ENCODE measurements around the gene ADGRA1.

The ADGRA1 gene, protein sequence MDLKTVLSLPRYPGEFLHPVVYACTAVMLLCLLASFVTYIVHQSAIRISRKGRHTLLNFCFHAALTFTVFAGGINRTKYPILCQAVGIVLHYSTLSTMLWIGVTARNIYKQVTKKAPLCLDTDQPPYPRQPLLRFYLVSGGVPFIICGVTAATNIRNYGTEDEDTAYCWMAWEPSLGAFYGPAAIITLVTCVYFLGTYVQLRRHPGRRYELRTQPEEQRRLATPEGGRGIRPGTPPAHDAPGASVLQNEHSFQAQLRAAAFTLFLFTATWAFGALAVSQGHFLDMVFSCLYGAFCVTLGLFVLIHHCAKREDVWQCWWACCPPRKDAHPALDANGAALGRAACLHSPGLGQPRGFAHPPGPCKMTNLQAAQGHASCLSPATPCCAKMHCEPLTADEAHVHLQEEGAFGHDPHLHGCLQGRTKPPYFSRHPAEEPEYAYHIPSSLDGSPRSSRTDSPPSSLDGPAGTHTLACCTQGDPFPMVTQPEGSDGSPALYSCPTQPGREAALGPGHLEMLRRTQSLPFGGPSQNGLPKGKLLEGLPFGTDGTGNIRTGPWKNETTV

DNA sequence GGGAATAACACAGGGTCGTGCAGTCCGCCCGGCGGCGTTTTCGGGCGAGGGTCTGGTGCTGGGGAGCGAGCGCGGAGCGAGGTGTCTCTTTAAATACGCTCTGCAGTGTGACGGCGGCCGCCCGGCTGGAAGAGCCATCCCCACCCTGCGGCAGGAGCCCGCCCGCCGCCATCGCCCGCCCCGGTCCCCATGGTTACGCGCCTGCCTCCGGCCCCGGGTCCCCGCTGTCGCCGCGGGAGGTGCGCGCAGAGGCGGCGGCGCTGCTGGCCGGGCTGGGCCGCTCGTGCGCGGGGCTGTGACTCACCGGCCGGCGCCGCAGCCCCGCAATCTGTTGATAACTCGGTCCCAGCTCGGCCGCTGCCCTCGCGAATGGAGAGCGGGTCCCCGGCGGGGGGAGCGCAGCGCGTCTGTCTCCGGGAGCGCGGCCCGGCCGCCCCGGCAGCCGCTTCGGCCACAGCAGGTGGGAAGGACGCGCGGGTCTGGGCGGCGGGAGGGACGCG is at the start of gene ADGRA1:
TSS of gene ADGRA1 (plus strand) at position 246 of the 500 bp plus-strand sequence. CDS start 986 bp downstream, outside the sequence.
- Histone ChIP-seq H3K27me3 (replicated peaks; ENCODE audit: insufficient read depth, low read length) (peaks cover 23% of the 10 kb centered on the region), H3K9me3 (replicated peaks; ENCODE audit: insufficient read depth, low read length) (no peaks in the 10 kb centered on the region), H3K9me2 (replicated peaks; ENCODE audit: insufficient read depth, low read length) (no peaks in the 10 kb centered on the region), H3K4me1 (ENCODE audit: low read length) (no peaks in the 10 kb centered on the region), H3K4me2 (ENCODE audit: low read depth, low read length) (no peak within 1 kb of the TSS), H3K79me2 (ENCODE audit: low read length) (no peaks in the 10 kb centered on the region), H3K36me3 (replicated peaks; ENCODE audit: insufficient read depth, low read length) (no peaks in the 10 kb centered on the region), H2AFZ (ENCODE audit: low read length) (no peak within 1 kb of the TSS), H3K27ac (ENCODE audit: low read length) (no peak within 1 kb of the TSS), H3K4me3 (ENCODE audit: low read length) (no peak within 1 kb of the TSS), H3K9ac (ENCODE audit: low read length) (no peak within 1 kb of the TSS), H4K20me1 (ENCODE audit: insufficient read depth, low read length) (no peaks in the 10 kb centered on the region), H3F3A (ENCODE audit: insufficient read depth, low read length) (no peaks in the 10 kb centered on the region)
- TF ChIP-seq EZH2phosphoT487 (IDR thresholded peaks at IDR 0.05; ENCODE audit: low read length) (no peak), EZH2 (optimal IDR thresholded peaks at IDR 0.05; ENCODE audit: low read depth, low read length) (no peak)
- TF ChIP-seq, protein P1, sequence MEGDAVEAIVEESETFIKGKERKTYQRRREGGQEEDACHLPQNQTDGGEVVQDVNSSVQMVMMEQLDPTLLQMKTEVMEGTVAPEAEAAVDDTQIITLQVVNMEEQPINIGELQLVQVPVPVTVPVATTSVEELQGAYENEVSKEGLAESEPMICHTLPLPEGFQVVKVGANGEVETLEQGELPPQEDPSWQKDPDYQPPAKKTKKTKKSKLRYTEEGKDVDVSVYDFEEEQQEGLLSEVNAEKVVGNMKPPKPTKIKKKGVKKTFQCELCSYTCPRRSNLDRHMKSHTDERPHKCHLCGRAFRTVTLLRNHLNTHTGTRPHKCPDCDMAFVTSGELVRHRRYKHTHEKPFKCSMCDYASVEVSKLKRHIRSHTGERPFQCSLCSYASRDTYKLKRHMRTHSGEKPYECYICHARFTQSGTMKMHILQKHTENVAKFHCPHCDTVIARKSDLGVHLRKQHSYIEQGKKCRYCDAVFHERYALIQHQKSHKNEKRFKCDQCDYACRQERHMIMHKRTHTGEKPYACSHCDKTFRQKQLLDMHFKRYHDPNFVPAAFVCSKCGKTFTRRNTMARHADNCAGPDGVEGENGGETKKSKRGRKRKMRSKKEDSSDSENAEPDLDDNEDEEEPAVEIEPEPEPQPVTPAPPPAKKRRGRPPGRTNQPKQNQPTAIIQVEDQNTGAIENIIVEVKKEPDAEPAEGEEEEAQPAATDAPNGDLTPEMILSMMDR (IDR thresholded peaks at IDR 0.05; ENCODE audit: low read length): no peak
- DNase-seq: no peak

DNA sequence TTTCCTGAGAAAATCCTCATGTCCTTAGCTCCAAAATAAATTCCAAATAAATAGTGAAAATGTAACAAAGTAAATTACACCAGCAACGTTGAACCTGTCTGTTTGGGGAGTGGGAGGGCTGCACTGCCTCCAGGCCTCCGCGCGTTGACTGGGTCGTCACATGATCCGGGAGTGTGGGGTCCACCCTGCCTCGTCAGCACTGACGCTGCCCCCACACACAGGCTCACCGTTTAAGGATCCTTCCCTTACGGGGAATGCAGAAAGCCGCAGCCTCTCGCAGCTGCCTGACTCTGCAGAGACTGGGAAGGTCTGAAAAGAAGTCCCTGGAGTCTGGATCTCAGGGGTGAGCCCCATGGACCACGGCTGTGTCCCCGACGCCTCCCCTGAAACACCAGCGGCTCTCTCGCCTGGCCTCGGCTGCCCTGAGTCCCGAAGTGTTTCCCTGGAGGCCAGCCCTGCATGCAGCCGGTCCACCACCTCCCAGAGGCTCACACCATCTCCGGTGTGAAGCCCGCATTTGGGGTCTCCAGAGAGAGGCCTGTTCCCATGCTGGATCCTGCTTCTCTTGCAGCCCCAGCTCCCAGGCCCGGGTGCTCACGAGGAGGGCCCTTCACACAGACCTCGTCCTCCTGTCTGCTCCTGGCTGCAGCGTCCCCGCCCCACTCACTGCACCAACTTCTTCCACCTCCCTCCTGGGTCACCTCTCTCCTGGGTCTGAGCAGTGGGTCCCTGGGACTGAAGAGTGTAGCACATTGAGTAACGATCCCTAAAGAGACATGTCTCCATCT is 49.5 kb upstream of the ADGRA1 start:
- Histone ChIP-seq H3F3A (ENCODE audit: insufficient read depth, low read length) (no peaks in the 10 kb centered on the region), H3K9me2 (replicated peaks; ENCODE audit: insufficient read depth, low read length) (no peaks in the 10 kb centered on the region), H3K4me3 (ENCODE audit: low read length) (no peak overlapping the region), H3K79me2 (ENCODE audit: low read length) (no peaks in the 10 kb centered on the region), H3K27ac (ENCODE audit: low read length) (no peak overlapping the region), H3K4me1 (ENCODE audit: low read length) (no peaks in the 10 kb centered on the region), H3K27me3 (replicated peaks; ENCODE audit: insufficient read depth, low read length) (peaks cover 66% of the 10 kb centered on the region), H3K36me3 (replicated peaks; ENCODE audit: insufficient read depth, low read length) (no peaks in the 10 kb centered on the region), H2AFZ (ENCODE audit: low read length) (no peak overlapping the region), H3K9ac (ENCODE audit: low read length) (no peak overlapping the region), H3K4me2 (ENCODE audit: low read depth, low read length) (no peak overlapping the region), H3K9me3 (replicated peaks; ENCODE audit: insufficient read depth, low read length) (no peaks in the 10 kb centered on the region), H4K20me1 (ENCODE audit: insufficient read depth, low read length) (no peaks in the 10 kb centered on the region)
- no peak for TF ChIP-seq EZH2phosphoT487 (IDR thresholded peaks at IDR 0.05; ENCODE audit: low read length)
- TF ChIP-seq, protein P1 (IDR thresholded peaks at IDR 0.05; ENCODE audit: low read length): no peak
- TF ChIP-seq EZH2 (optimal IDR thresholded peaks at IDR 0.05; ENCODE audit: low read depth, low read length): no peak
- DNase-seq: no peak

- Histone ChIP-seq H2AFZ (ENCODE audit: low read length) (no peak overlapping the region), H4K20me1 (ENCODE audit: insufficient read depth, low read length) (no peaks in the 10 kb centered on the region), H3K79me2 (ENCODE audit: low read length) (no peaks in the 10 kb centered on the region), H3K4me3 (ENCODE audit: low read length) (no peak overlapping the region), H3F3A (ENCODE audit: insufficient read depth, low read length) (no peaks in the 10 kb centered on the region), H3K9me3 (replicated peaks; ENCODE audit: insufficient read depth, low read length) (no peaks in the 10 kb centered on the region), H3K9me2 (replicated peaks; ENCODE audit: insufficient read depth, low read length) (no peaks in the 10 kb centered on the region), H3K4me2 (ENCODE audit: low read depth, low read length) (no peak overlapping the region), H3K27me3 (replicated peaks; ENCODE audit: insufficient read depth, low read length) (peaks cover 66% of the 10 kb centered on the region), H3K9ac (ENCODE audit: low read length) (no peak overlapping the region), H3K36me3 (replicated peaks; ENCODE audit: insufficient read depth, low read length) (no peaks in the 10 kb centered on the region), H3K4me1 (ENCODE audit: low read length) (no peaks in the 10 kb centered on the region), H3K27ac (ENCODE audit: low read length) (no peak overlapping the region)
- no peak for TF ChIP-seq EZH2 (optimal IDR thresholded peaks at IDR 0.05; ENCODE audit: low read depth, low read length)
- no peak for TF ChIP-seq EZH2phosphoT487 (IDR thresholded peaks at IDR 0.05; ENCODE audit: low read length)
- no peak for DNase-seq
Measured at GRCh38 chr10:133039107-133039802, 48.5 kb upstream of the ADGRA1 start.

All from MM.1S (cell line).